GM18951 (cell line): ENCODE measurements around the gene GPR45.

ENCODE experiments used
- POLR2A ChIP-seq: IDR thresholded peaks from 4 replicates; pipeline ENCODE4 v1.6.1; 2011; ENCODE audit warnings: mild to moderate bottlenecking; ENCODE audit not compliant: insufficient read length, insufficient read depth; ENCODE audit errors: extremely low read depth
- in situ Hi-C: fragments of 300-500 bp; cut with MboI; formaldehyde crosslinking; loops from one replicate; pipeline ENCODE4 v1.12.0; 2022; ENCODE audit warnings: low sequenced_read_pairs, mixed read lengths, inconsistent platforms; ENCODE audit not compliant: unreplicated experiment

The GPR45 gene

GRCh38 chr2:105241443-105241842 lies at the start of gene GPR45:
GPR45 (plus strand) TSS chr2:105241743; CDS start chr2:105241859, 116 bp downstream.
- TF ChIP-seq POLR2A = no peak
- in situ Hi-C loops = no loop called here

GRCh38 chr2:105194022-105194675 lies 47.4 kb upstream of the GPR45 start:
- in situ Hi-C loops = no loop called here
- no peak for TF ChIP-seq POLR2A

GRCh38 chr2:105196651-105197050 lies 44.9 kb upstream of the GPR45 start:
- in situ Hi-C loops = no loop called here

GRCh38 chr2:105215586-105216192 lies 25.9 kb upstream of the GPR45 start:
- in situ Hi-C loops = no loop called here
- no peak for TF ChIP-seq POLR2A

More at GRCh38 chr2:105196651-105197050, 44.9 kb upstream of the GPR45 start:
- TF ChIP-seq POLR2A = no peak

- TF ChIP-seq POLR2A = no peak
- in situ Hi-C loops = no loop called here
These were observed 20.9 kb upstream of the GPR45 start for GRCh38 chr2:105220604-105221003.

GRCh38 chr2:105224444-105224843 lies 17.1 kb upstream of the GPR45 start:
- in situ Hi-C loops = no loop called here

GRCh38 chr2:105231232-105231619 lies 10.3 kb upstream of the GPR45 start:
- in situ Hi-C loops = loop anchor here (5.0 kb wide), 1 partner anchor 119 kb away; no protein-coding TSS in a partner anchor
- no peak for TF ChIP-seq POLR2A

More at GRCh38 chr2:105224444-105224843, 17.1 kb upstream of the GPR45 start:
- TF ChIP-seq POLR2A = no peak

GRCh38 chr2:105235388-105236059 lies 6.0 kb upstream of the GPR45 start:
- TF ChIP-seq POLR2A = no peak
- in situ Hi-C loops = no loop called here

- in situ Hi-C loops = no loop called here
- no peak for TF ChIP-seq POLR2A
These were observed 5.5 kb upstream of the GPR45 start for GRCh38 chr2:105236060-105236424.

- no peak for TF ChIP-seq POLR2A
- in situ Hi-C loops = no loop called here
These were observed 4.3 kb upstream of the GPR45 start for GRCh38 chr2:105237045-105237765.

- no peak for TF ChIP-seq POLR2A
- in situ Hi-C loops = no loop called here
These were observed 2.8 kb upstream of the GPR45 start for GRCh38 chr2:105238664-105239240.

GRCh38 chr2:105239924-105240323 lies 1.6 kb upstream of the GPR45 start:
- in situ Hi-C loops = no loop called here
- TF ChIP-seq POLR2A = no peak
